OCI-M2 (cell line): ENCODE results near the gene ZNF837.

Source experiments
- DNase-seq: peaks from one replicate; lab custom pipeline; 2025; ENCODE audit not compliant: unreplicated experiment; lab: John Stamatoyannopoulos, UW

The ZNF837 gene

DNA sequence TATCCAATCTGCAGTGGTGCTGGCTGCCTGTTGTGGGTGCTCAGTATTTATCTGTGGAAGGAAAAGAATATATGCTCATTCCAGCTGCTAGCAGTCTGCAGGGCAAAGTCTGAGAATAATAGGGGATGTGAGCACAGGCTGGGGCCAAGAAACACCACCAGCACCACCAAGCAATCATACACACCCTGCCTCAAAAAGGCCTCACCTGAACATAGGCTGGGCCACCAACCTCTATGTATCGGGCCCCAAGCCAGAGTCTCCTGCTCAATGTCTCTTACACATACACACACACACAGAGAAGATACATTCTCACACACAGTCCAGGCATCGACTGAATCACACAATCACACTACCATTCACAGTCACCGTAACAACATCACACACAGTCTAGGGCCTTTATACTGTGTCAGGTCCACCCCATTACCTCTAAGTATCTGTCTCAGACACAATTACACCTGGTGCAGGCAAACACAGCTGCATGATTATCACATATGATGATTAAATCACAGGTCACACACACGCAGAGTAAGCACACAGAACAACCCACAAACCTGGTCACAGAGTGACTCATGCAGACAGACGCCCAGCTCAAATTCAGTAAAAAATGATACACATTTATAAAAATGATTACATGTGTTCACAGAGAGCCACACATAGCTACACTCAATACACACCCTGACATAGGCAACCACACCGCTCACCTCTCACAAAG is 55.4 kb downstream of the ZNF837 start:
- DNase-seq = no peak

DNA sequence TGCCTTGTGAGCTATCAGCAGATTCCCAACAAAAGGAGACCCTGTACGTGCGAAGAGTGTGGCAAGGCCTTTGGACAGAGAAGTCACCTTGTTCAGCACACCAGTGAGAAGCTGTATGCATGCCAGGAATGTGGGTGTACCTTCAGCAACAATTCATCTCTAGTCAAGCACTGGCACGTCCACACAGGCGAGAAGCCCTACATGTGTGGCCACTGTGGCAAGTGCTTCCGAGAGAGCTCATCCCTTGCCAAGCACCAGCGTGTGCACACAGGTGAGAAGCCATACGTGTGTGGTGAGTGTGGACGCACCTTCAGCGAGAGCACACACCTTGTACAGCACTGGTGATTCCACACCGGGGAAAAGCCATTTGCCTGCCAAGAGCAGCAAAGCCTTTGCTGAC is 61.6 kb downstream of the ZNF837 start:
- DNase-seq = no peak

DNA sequence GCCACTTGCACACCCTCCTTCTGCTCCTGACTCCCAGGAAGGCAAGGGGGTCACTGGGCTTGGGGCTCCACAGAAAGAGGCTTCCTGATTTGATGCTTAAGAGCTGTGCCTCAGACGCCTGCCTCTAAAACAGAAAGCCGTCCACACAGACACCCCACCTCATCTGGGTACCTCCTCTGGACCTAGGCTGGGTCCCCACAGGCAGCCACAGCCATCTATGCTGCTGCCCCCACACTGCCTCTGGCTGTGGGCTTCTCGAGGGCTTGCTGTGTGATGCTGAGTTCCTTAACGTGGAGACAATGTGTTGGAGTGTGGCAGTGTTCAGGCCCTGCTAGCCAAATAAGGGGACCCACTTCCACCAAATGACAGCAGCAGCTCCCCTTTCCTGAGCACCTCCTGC is 62.5 kb downstream of the ZNF837 start:
- no peak for DNase-seq
